H9 (cell line): ENCODE measurements around the gene CYTIP. TPM values are rescaled to one million over a fixed set of nuclear protein-coding genes. Genes with fewer than 3 reads are reported as not detected.

Experiments used
- DNase-seq: peaks from one replicate; pipeline ENCODE4 v3.0.0-alpha.2; 2017
- H2AFZ ChIP-seq: one replicate; pipeline ENCODE4 v1.6.1; 2013; ENCODE audit warnings: mild to moderate bottlenecking, low read length, control low read depth, moderate library complexity
- H2AK5ac ChIP-seq: 2 replicates; pipeline ENCODE4 v1.6.1; 2013; ENCODE audit warnings: low read length, control low read depth, mixed read lengths; ENCODE audit not compliant: insufficient read length
- H2BK120ac ChIP-seq: one replicate; pipeline ENCODE4 v1.6.1; 2013; ENCODE audit warnings: low read depth, mild to moderate bottlenecking, low read length, control low read depth, inconsistent platforms; ENCODE audit not compliant: poor library complexity, severe bottlenecking
- H2BK12ac ChIP-seq: 2 replicates; pipeline ENCODE4 v1.6.1; 2013; ENCODE audit warnings: low read length, control low read depth, mixed read lengths, low read depth; ENCODE audit not compliant: insufficient read length
- H2BK15ac ChIP-seq: 2 replicates; pipeline ENCODE4 v1.6.1; 2013; ENCODE audit warnings: low read depth, low read length, control low read depth
- H2BK20ac ChIP-seq: one replicate; pipeline ENCODE4 v1.6.1; 2013; ENCODE audit warnings: low read depth, mild to moderate bottlenecking, low read length, control low read depth, inconsistent platforms; ENCODE audit not compliant: poor library complexity, severe bottlenecking
- H2BK5ac ChIP-seq: 2 replicates; pipeline ENCODE4 v1.6.1; 2013; ENCODE audit warnings: low read length, control low read depth, mixed read lengths; ENCODE audit not compliant: insufficient read length
- H3K14ac ChIP-seq: 2 replicates; pipeline ENCODE4 v1.6.1; 2013; ENCODE audit warnings: low read length, control low read depth; ENCODE audit not compliant: insufficient read depth
- H3K18ac ChIP-seq: 2 replicates; pipeline ENCODE4 v1.6.1; 2013; ENCODE audit warnings: low read depth, mild to moderate bottlenecking, mixed read lengths, low read length, control low read depth; ENCODE audit not compliant: insufficient read length
- H3K23ac ChIP-seq: 2 replicates; pipeline ENCODE4 v1.6.1; 2013; ENCODE audit warnings: low read length, control low read depth, mixed read lengths, low read depth; ENCODE audit not compliant: insufficient read length
- H3K23me2 ChIP-seq: 2 replicates; pipeline ENCODE4 v1.6.1; 2013; ENCODE audit warnings: low read depth, mild to moderate bottlenecking, mixed read lengths, low read length, control low read depth; ENCODE audit not compliant: insufficient read length, poor library complexity, severe bottlenecking
- H3K27ac ChIP-seq: 2 replicates; pipeline ENCODE4 v1.5.1; 2013; ENCODE audit warnings: low read length, control low read depth, mixed read lengths, low read depth; ENCODE audit not compliant: insufficient read length
- H3K27me3 ChIP-seq: 2 replicates; pipeline ENCODE4 v1.6.1; 2013; ENCODE audit warnings: low read length, control low read depth, inconsistent platforms; ENCODE audit not compliant: insufficient read depth
- H3K4ac ChIP-seq: 2 replicates; pipeline ENCODE4 v1.6.1; 2013; ENCODE audit warnings: low read depth, mild to moderate bottlenecking, control low read depth, inconsistent platforms, low read length, moderate library complexity
- H3K4me1 ChIP-seq: 2 replicates; pipeline ENCODE4 v1.6.1; 2013; ENCODE audit warnings: low read length, control low read depth, inconsistent platforms; ENCODE audit not compliant: insufficient read depth
- H3K4me2 ChIP-seq: 2 replicates; pipeline ENCODE4 v1.6.1; 2013; ENCODE audit warnings: low read length, control low read depth, mixed read lengths; ENCODE audit not compliant: insufficient read length, insufficient read depth
- H3K56ac ChIP-seq: 2 replicates; pipeline ENCODE4 v1.6.1; 2013; ENCODE audit warnings: low read depth, mild to moderate bottlenecking, mixed read lengths, low read length, control low read depth; ENCODE audit not compliant: insufficient read length
- H3K79me1 ChIP-seq: 2 replicates; pipeline ENCODE4 v1.6.1; 2013; ENCODE audit warnings: low read depth, mild to moderate bottlenecking, moderate library complexity, low read length, control low read depth, inconsistent platforms; ENCODE audit not compliant: insufficient read depth, poor library complexity, severe bottlenecking
- H3K79me2 ChIP-seq: 2 replicates; pipeline ENCODE4 v1.6.1; 2013; ENCODE audit warnings: low read length, control low read depth, inconsistent platforms; ENCODE audit not compliant: insufficient read depth
- H3K9ac ChIP-seq: 2 replicates; pipeline ENCODE4 v1.6.1; 2013; ENCODE audit warnings: low read length, control low read depth, mixed read lengths; ENCODE audit not compliant: insufficient read length; ENCODE audit errors: extremely low read depth
- H3K9me3 ChIP-seq: one replicate; pipeline ENCODE4 v1.6.1; 2013; ENCODE audit warnings: low read depth, low read length, inconsistent platforms; ENCODE audit not compliant: control insufficient read depth
- H3T11ph ChIP-seq: one replicate; pipeline ENCODE4 v1.6.1; 2013; ENCODE audit warnings: mild to moderate bottlenecking, low read length, control low read depth, inconsistent platforms
- H4K20me1 ChIP-seq: one replicate; pipeline ENCODE4 v1.6.1; 2013; ENCODE audit not compliant: control insufficient read depth, insufficient read length, insufficient read depth
- H4K5ac ChIP-seq: 2 replicates; pipeline ENCODE4 v1.6.1; 2013; ENCODE audit warnings: low read depth, mild to moderate bottlenecking, mixed read lengths, low read length, control low read depth; ENCODE audit not compliant: insufficient read length
- H4K8ac ChIP-seq: replicated peaks from 2 replicates; pipeline ENCODE4 v1.6.1; 2013; ENCODE audit warnings: low read length, control low read depth, mixed read lengths, low read depth; ENCODE audit not compliant: insufficient read length
- H4K91ac ChIP-seq: 2 replicates; pipeline ENCODE4 v1.6.1; 2013; ENCODE audit warnings: low read depth, mild to moderate bottlenecking, moderate library complexity, mixed read lengths, low read length, control low read depth; ENCODE audit not compliant: insufficient read length
- H3K27ac Mint-ChIP-seq, 3 experiments: 2 replicates in 2 of 3; 3 replicates in 1 of 3; pipeline ENCODE4 v1.8.0; 2020 to 2021; ENCODE audit warnings: mixed read lengths in 3 of 3, mild to moderate bottlenecking in 1 of 3, moderate library complexity in 1 of 3
- H3K27me3 Mint-ChIP-seq: 2 replicates; pipeline ENCODE4 v1.8.0; 2021; ENCODE audit warnings: low read depth, mild to moderate bottlenecking, moderate library complexity, mixed read lengths
- H3K36me3 Mint-ChIP-seq, 3 experiments: 2 replicates in 2 of 3; 3 replicates in 1 of 3; pipeline ENCODE4 v1.8.0; 2020 to 2021; ENCODE audit warnings: low read depth in 3 of 3, mixed read lengths in 3 of 3; ENCODE audit not compliant: insufficient read depth in 1 of 3
- H3K4me1 Mint-ChIP-seq, 2 experiments: 2 replicates each; pipeline ENCODE4 v1.8.0; 2020; ENCODE audit warnings: mixed read lengths in 2 of 2
- H3K4me3 Mint-ChIP-seq, 2 experiments: 2 replicates in 1 of 2; 3 replicates in 1 of 2; pipeline ENCODE4 v1.8.0; 2020 to 2021; ENCODE audit warnings: mild to moderate bottlenecking in 2 of 2, mixed read lengths in 2 of 2, moderate library complexity in 1 of 2
- H3K9me3 Mint-ChIP-seq, 2 experiments: 2 replicates in 1 of 2; 3 replicates in 1 of 2; pipeline ENCODE4 v1.8.0; 2020; ENCODE audit warnings: mild to moderate bottlenecking in 2 of 2, mixed read lengths in 2 of 2, moderate library complexity in 1 of 2
- CTCF ChIP-seq: fragments of 200-600 bp; sonication (generic); conservative IDR thresholded peaks from 3 replicates; pipeline ENCODE4 v1.8.0; 2021; ENCODE audit warnings: antibody characterized with exemption, mild to moderate bottlenecking
- WGBS: extraction: QIAGEN DNeasy Blood & Tissue Kit; methylation state at CpG from one replicate; pipeline ENCODE4 v1.1.7; 2013; ENCODE audit warnings: missing lambda C conversion rate, low lambda C conversion rate, mixed read lengths; ENCODE audit not compliant: insufficient read length; ENCODE audit errors: extremely low coverage; 5-methylcytosine and 5-hydroxymethylcytosine counted together
- total RNA-seq: library from RNA; stranded (reverse); gene quantifications from 2 replicates; pipeline ENCODE4 v1.2.1, GENCODE V29; 2021

The CYTIP gene
- total RNA-seq, 1 experiment from 2014 or later: 0.28 TPM

DNA sequence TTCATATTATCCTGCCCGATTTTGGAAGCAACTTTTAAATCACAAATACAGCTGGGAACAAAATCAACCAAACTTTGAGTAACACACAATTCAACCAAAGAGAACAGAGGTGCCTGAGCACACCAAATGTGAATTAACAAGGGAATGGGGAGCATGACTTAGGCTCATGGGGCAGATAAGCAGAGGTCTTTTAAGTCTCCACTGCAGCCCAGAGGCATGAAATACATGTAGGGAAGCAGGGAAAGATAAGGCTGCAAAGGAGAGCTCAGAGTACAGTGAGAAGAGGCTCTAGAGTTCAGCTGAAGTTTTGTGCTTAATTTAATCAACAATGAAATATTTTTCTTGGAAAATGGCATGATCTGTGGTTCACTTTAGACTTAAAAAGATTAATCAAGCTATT is 49.0 kb downstream of the CYTIP start:
- H3K79me1 ChIP-seq: no peaks in the 10 kb centered on the region
- Mint-ChIP-seq H3K36me3 (no peaks in the 10 kb centered on the region), H3K27ac (no peak overlapping the region), H3K4me3 (no peak overlapping the region), H3K4me1 (no peaks in the 10 kb centered on the region), H3K27me3 (no peaks in the 10 kb centered on the region), H3K9me3 (peaks cover 0 to 11% of the 10 kb centered on the region in 2 experiments; a peak in 3 of 5 replicates)
- H4K5ac ChIP-seq: no peak overlapping the region
- no peaks in the 10 kb centered on the region for H4K20me1 ChIP-seq
- no peak overlapping the region for H2BK12ac ChIP-seq
- H3K27me3 ChIP-seq: no peaks in the 10 kb centered on the region
- no CpG with 5 or more reads among the region's 1 CpG for WGBS
- no peak overlapping the region for H3K9ac ChIP-seq
- H3K18ac ChIP-seq: no peak overlapping the region
- H3K4me2 ChIP-seq: no peak overlapping the region
- no peak overlapping the region for H3K56ac ChIP-seq
- no peak overlapping the region for H3K27ac ChIP-seq
- no peak overlapping the region for H3K4ac ChIP-seq
- H4K8ac ChIP-seq: no peak overlapping the region
- H3K4me1 ChIP-seq: no peaks in the 10 kb centered on the region
- no peak overlapping the region for H2BK5ac ChIP-seq
- no peaks in the 10 kb centered on the region for H3K23me2 ChIP-seq
- no peak for DNase-seq
- H2BK15ac ChIP-seq: no peak overlapping the region
- no peak overlapping the region for H3T11ph ChIP-seq
- H3K23ac ChIP-seq: no peak overlapping the region
- H2AK5ac ChIP-seq: no peak overlapping the region
- no peaks in the 10 kb centered on the region for H3K9me3 ChIP-seq
- H2BK20ac ChIP-seq: no peak overlapping the region
- H3K79me2 ChIP-seq: no peaks in the 10 kb centered on the region
- no peak overlapping the region for H4K91ac ChIP-seq
- no peak overlapping the region for H2AFZ ChIP-seq
- H2BK120ac ChIP-seq: no peak overlapping the region
- no peak for TF ChIP-seq CTCF
- no peak overlapping the region for H3K14ac ChIP-seq
